Hepatocyte (in vitro differentiated cells): ENCODE results near the gene ABHD17A. TPM values are rescaled to one million over a fixed set of nuclear protein-coding genes. Genes with fewer than 3 reads are reported as not detected.

Source experiments
- DNase-seq: peaks from one replicate; pipeline ENCODE4 v3.0.0-alpha.2; 2016; ENCODE audit warnings: low spot score
- H2AFZ ChIP-seq: fragments of 200-600 bp; sonication (generic); 2 replicates; pipeline ENCODE4 v1.6.0; 2016; ENCODE audit warnings: antibody characterized with exemption, mild to moderate bottlenecking
- H3K27ac ChIP-seq: fragments of 200-600 bp; sonication (generic); 2 replicates; pipeline ENCODE4 v1.5.1; 2016; ENCODE audit warnings: mild to moderate bottlenecking
- H3K27me3 ChIP-seq: fragments of 200-600 bp; sonication (generic); 2 replicates; pipeline ENCODE4 v1.6.1; 2016
- H3K36me3 ChIP-seq: fragments of 200-600 bp; sonication (generic); replicated peaks from 2 replicates; pipeline ENCODE4 v1.5.1; 2016; ENCODE audit warnings: low read depth; ENCODE audit not compliant: insufficient read depth
- H3K4me1 ChIP-seq: fragments of 200-600 bp; sonication (generic); 2 replicates; pipeline ENCODE4 v1.5.1; 2016; ENCODE audit warnings: mild to moderate bottlenecking, moderate library complexity; ENCODE audit not compliant: insufficient read depth
- H3K4me2 ChIP-seq: fragments of 200-600 bp; sonication (generic); 2 replicates; pipeline ENCODE4 v1.6.0; 2016
- H3K4me3 ChIP-seq: fragments of 200-600 bp; sonication (generic); 2 replicates; pipeline ENCODE4 v1.5.1; 2016; ENCODE audit warnings: mild to moderate bottlenecking
- H3K79me2 ChIP-seq: fragments of 200-600 bp; sonication (generic); 2 replicates; pipeline ENCODE4 v1.6.0; 2017; ENCODE audit warnings: mild to moderate bottlenecking
- H3K9me2 ChIP-seq: fragments of 200-600 bp; sonication (generic); replicated peaks from 2 replicates; pipeline ENCODE4 v1.6.0; 2017; ENCODE audit warnings: mild to moderate bottlenecking; ENCODE audit not compliant: insufficient read depth
- H3K9me3 ChIP-seq: fragments of 200-600 bp; sonication (generic); 2 replicates; pipeline ENCODE4 v1.5.1; 2016; ENCODE audit warnings: low read depth, mild to moderate bottlenecking
- H4K20me1 ChIP-seq: fragments of 200-600 bp; sonication (generic); 2 replicates; pipeline ENCODE4 v1.6.0; 2016; ENCODE audit warnings: mild to moderate bottlenecking; ENCODE audit not compliant: insufficient read depth, poor library complexity, severe bottlenecking
- CTCF ChIP-seq: fragments of 200-600 bp; sonication (generic); IDR thresholded peaks from 2 replicates; pipeline ENCODE4 v1.5.1; 2016; ENCODE audit warnings: antibody characterized with exemption, mild to moderate bottlenecking; ENCODE audit not compliant: poor library complexity
- EZH2 ChIP-seq: fragments of 200-600 bp; sonication (generic); IDR thresholded peaks from 2 replicates; pipeline ENCODE4 v1.6.1; 2016; ENCODE audit warnings: antibody characterized with exemption, mild to moderate bottlenecking, borderline replicate concordance
- EZH2phosphoT487 ChIP-seq: fragments of 200-600 bp; sonication (generic); IDR thresholded peaks from one replicate; pipeline ENCODE4 v1.6.1; 2018; ENCODE audit warnings: antibody characterized with exemption, mild to moderate bottlenecking, low read depth, moderate library complexity; ENCODE audit not compliant: unreplicated experiment, severe bottlenecking
- WGBS: methylation state at CpG from one replicate; pipeline ENCODE4 v1.1.6; 2016; ENCODE audit warnings: low lambda C conversion rate; ENCODE audit errors: missing lambda C conversion rate; 5-methylcytosine and 5-hydroxymethylcytosine counted together
- polyA plus RNA-seq: library from polyadenylated mRNA; unstranded; fragments of >200 nt; fragmentation: Nextera tagmentation; extraction: Ambion mirVana; gene quantifications from 2 replicates; pipeline ENCODE4 v1.2.1, GENCODE V29; 2016
- total RNA-seq: library from RNA; depleted of rRNA; stranded (reverse); fragments of >200 nt; gene quantifications from 2 replicates; pipeline ENCODE4 v1.2.3, GENCODE V29; 2014

ABHD17A gene
- total and polyA plus RNA-seq, 2 experiments from 2014 or later: 62.5 to 102 TPM

GRCh38 chr19:1906985-1907562 is 21.8 kb upstream of the ABHD17A start:
- peaks cover 15% of the 10 kb centered on the region for H3K4me1 ChIP-seq
- no peaks in the 10 kb centered on the region for H3K36me3 ChIP-seq
- H2AFZ ChIP-seq: no peak overlapping the region
- H3K4me2 ChIP-seq: peak overlapping the region; percentile 65
- no peak overlapping the region for H3K4me3 ChIP-seq
- no peaks in the 10 kb centered on the region for H3K9me3 ChIP-seq
- no peak for DNase-seq
- 95% methylated on average over 10 of the region's 10 CpGs for WGBS
- peaks cover 65% of the 10 kb centered on the region for H3K79me2 ChIP-seq
- TF ChIP-seq EZH2: no peak
- no peak for TF ChIP-seq EZH2phosphoT487
- TF ChIP-seq CTCF: no peak
- no peaks in the 10 kb centered on the region for H3K27me3 ChIP-seq
- H4K20me1 ChIP-seq: peaks cover 30% of the 10 kb centered on the region
- H3K27ac ChIP-seq: peak overlapping the region; percentile 88
- H3K9me2 ChIP-seq: no peaks in the 10 kb centered on the region

- 86% methylated on average over 15 of the region's 15 CpGs for WGBS
- Histone ChIP-seq H2AFZ (peak overlapping the region; percentile 53), H3K36me3 (no peaks in the 10 kb centered on the region), H3K79me2 (peaks cover 54% of the 10 kb centered on the region), H3K9me3 (no peaks in the 10 kb centered on the region), H3K27me3 (no peaks in the 10 kb centered on the region), H3K9me2 (no peaks in the 10 kb centered on the region), H3K27ac (peak overlapping the region; percentile 89), H3K4me3 (peak overlapping the region; percentile 41), H4K20me1 (peaks cover 27% of the 10 kb centered on the region), H3K4me1 (peaks cover 15% of the 10 kb centered on the region), H3K4me2 (peak overlapping the region; percentile 94)
- TF ChIP-seq CTCF (no peak), EZH2 (no peak), EZH2phosphoT487 (no peak)
- DNase-seq: no peak
Measured at GRCh38 chr19:1905863-1906375, 20.6 kb upstream of the ABHD17A start.

GRCh38 chr19:1905110-1905862 is 20.0 kb upstream of the ABHD17A start, which contains the start of the genes ADAT3 and SCAMP4:
TSS of gene ADAT3 (plus strand) at chr19:1905399. CDS start at chr19:1912048, 6,649 bp downstream.
TSS of gene SCAMP4 (plus strand) at chr19:1905399. CDS start at chr19:1915020, 9,621 bp downstream.
- Histone ChIP-seq H2AFZ (peak within 1 kb of the TSS; percentile 53), H3K4me1 (peaks cover 15% of the 10 kb centered on the region), H3K36me3 (no peaks in the 10 kb centered on the region), H3K79me2 (peaks cover 47% of the 10 kb centered on the region), H3K9me2 (no peaks in the 10 kb centered on the region), H3K27me3 (no peaks in the 10 kb centered on the region), H3K9me3 (no peaks in the 10 kb centered on the region), H3K4me2 (peak within 1 kb of the TSS; percentile 94), H4K20me1 (peaks cover 23% of the 10 kb centered on the region), H3K27ac (peak within 1 kb of the TSS; percentile 89), H3K4me3 (peak within 1 kb of the TSS; percentile 41)
- TF ChIP-seq CTCF (no peak), EZH2 (no peak), EZH2phosphoT487 (no peak)
- 3% methylated on average over 63 of the region's 92 CpGs for WGBS
- peak; percentile 99 for DNase-seq
